ENCODE results near the gene PRAMEF20. TPM values are rescaled to one million over a fixed set of nuclear protein-coding genes. Genes with fewer than 3 reads are reported as not detected.

The PRAMEF20 gene
- total RNA-seq, 1 donor from 2014 or later, result not detected

GRCh38 chr1:13461977-13462376 is 51.7 kb downstream of the PRAMEF20 start:
- intact Hi-C loops (cut with micrococcal nuclease), result no loop called here

GRCh38 chr1:13462682-13463081 is 52.4 kb downstream of the PRAMEF20 start:
- intact Hi-C loops (cut with micrococcal nuclease), result no loop called here

GRCh38 chr1:13465515-13465914 is 55.3 kb downstream of the PRAMEF20 start:
- intact Hi-C loops (cut with micrococcal nuclease), result no loop called here

- intact Hi-C loops (cut with micrococcal nuclease), result no loop called here
Observed at GRCh38 chr1:13469343-13469742, 59.1 kb downstream of the PRAMEF20 start.

Other genes starting within 250 kb of the PRAMEF20 start
- not detected in 2 replicates for gene HNRNPCL4, start 244.8 kb upstream of the PRAMEF20 start, total RNA-seq
- not detected in 2 replicates for gene PRAMEF9, start 238.6 kb upstream of the PRAMEF20 start, total RNA-seq
- not detected in 2 replicates for gene PRAMEF13, start 209.0 kb upstream of the PRAMEF20 start, total RNA-seq
- gene PRAMEF18, start 184.3 kb upstream of the PRAMEF20 start, total RNA-seq, result not detected in 2 replicates
- gene PRAMEF5, start 156.3 kb upstream of the PRAMEF20 start, total RNA-seq, result not detected in 2 replicates
- not detected in 2 replicates for gene PRAMEF8, start 125.3 kb upstream of the PRAMEF20 start, total RNA-seq
- gene PRAMEF33, start 106.9 kb upstream of the PRAMEF20 start, total RNA-seq, result not detected in 2 replicates
- gene PRAMEF15, start 94.9 kb upstream of the PRAMEF20 start, total RNA-seq, result not detected in 2 replicates
- gene PRAMEF14, start 63.3 kb upstream of the PRAMEF20 start, total RNA-seq, result not detected in 2 replicates
- not detected in 2 replicates for gene PRAMEF19, start 38.5 kb upstream of the PRAMEF20 start, total RNA-seq
- not detected in 2 replicates for gene PRAMEF17, start 20.8 kb upstream of the PRAMEF20 start, total RNA-seq
- gene LRRC38, start 103.6 kb downstream of the PRAMEF20 start, total RNA-seq, result not detected in 2 replicates
- not detected in 2 replicates for gene PDPN, start 173.4 kb downstream of the PRAMEF20 start, total RNA-seq

Measured in T-helper 2 cell treated with Interferon-gamma antibody and Interleukin-4, amounts not matched to agents 100 ng/mL and 5 ng/mL, for 36 hours (primary cell).